ENCODE results near the gene ARHGAP26.
"Not testable (repeated sequence)": the region's sequence is repeated elsewhere in the genome, so short reads cannot be mapped to it uniquely, and the experiment has no call there.

ARHGAP26 gene

DNA sequence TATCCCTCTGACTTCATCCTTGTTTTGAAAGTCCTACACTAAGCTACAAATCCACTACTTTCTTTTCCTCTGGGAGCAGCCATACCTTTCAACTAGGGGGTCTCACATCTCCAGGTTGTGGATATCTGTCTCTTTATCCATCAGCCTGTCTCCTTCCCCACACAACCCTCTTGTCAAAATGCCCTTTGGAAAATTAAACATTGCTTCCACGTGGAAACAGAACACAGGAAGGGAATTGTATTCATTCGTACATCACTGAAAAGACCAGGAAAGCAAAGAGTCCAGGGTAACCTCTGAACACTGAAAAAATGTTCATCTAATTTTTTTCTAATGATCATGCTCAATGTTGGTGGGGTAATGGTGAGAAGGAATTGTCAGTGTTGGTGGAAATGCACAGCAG is 429.7 kb downstream of the ARHGAP26 start:
- no peaks in the 10 kb centered on the region for H3K4me1 ChIP-seq (ENCODE audit: control insufficient read depth in 1 of 2, insufficient read depth in 2 of 2, low read length in 2 of 2)
- peaks cover 0 to 4% of the 10 kb centered on the region in 2 donors for H3K9me3 ChIP-seq (ENCODE audit: control insufficient read depth in 1 of 2, low read length in 2 of 2)
- no peaks in the 10 kb centered on the region for H3K27me3 ChIP-seq (ENCODE audit: control insufficient read depth in 1 of 2, insufficient read depth in 2 of 2, low read length in 2 of 2)
- no peak overlapping the region for H3K4me3 ChIP-seq (ENCODE audit: low read depth in 1 of 2, low read length in 2 of 2)
- no peak overlapping the region for H3K9ac ChIP-seq (ENCODE audit: low read depth in 1 of 2, low read length in 2 of 2)
- H3K36me3 ChIP-seq (ENCODE audit: control insufficient read depth in 1 of 2, insufficient read depth in 2 of 2, low read length in 2 of 2), result no peaks in the 10 kb centered on the region
- H3K27ac ChIP-seq (ENCODE audit: low read depth, low read length), result no peak overlapping the region

DNA sequence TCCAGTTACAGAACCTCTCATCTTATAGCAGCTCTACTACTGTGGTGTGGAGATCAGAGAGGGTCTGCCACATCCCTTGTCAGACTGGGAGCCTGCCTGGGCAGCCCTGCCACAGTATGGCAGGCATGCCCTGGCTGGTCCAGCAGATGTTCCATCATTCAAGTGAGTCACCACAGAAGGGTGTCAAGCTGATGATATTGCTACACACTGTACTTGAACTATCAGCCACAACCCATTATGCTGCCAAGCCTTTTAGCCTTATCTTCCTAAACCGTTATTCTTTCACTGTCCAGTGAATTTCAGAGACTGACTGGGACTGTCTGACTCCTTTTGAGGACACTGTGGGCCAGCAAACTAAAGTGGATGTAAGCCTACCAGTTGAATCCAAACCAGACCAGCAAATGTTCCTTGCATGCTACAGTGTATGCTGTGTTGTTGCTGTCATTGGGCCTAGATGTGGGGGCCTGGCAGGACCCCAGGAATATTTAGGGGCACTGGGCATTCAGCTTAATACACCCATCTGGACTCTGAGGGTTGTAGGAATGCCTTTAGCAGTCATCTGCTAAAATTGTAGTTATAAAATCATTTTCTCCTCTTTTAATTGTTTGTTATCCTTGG is 430.7 kb downstream of the ARHGAP26 start:
- Histone ChIP-seq H3K27me3 (ENCODE audit: control insufficient read depth in 1 of 2, insufficient read depth in 2 of 2, low read length in 2 of 2) (no peaks in the 10 kb centered on the region), H3K9ac (ENCODE audit: low read depth in 1 of 2, low read length in 2 of 2) (no peak overlapping the region), H3K36me3 (ENCODE audit: control insufficient read depth in 1 of 2, insufficient read depth in 2 of 2, low read length in 2 of 2) (no peaks in the 10 kb centered on the region), H3K4me3 (ENCODE audit: low read depth in 1 of 2, low read length in 2 of 2) (no peak overlapping the region), H3K4me1 (ENCODE audit: control insufficient read depth in 1 of 2, insufficient read depth in 2 of 2, low read length in 2 of 2) (no peaks in the 10 kb centered on the region), H3K9me3 (ENCODE audit: control insufficient read depth in 1 of 2, low read length in 2 of 2) (peaks cover 0 to 4% of the 10 kb centered on the region in 2 donors), H3K27ac (ENCODE audit: low read depth, low read length) (no peak overlapping the region)

DNA sequence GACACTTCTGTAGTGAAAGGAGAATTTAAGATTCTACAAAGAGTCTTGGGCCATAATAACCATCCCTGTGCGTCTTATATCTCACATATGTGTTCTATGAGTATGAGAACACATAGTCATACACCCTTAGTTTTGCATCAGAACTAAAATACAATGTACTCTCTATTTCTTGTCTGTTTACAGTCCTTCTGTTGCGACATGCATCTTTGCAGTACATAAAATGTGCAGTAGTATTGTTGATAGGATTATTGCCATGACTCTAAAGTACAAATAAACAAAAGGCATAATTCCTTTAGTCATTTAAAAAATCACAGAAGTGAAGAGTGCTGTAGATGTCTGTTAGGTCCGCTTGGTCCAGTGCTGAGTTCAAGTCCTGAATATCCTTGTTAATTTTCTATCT is 431.4 kb downstream of the ARHGAP26 start:
- Histone ChIP-seq H3K27ac (ENCODE audit: low read depth, low read length) (no peak overlapping the region), H3K9me3 (ENCODE audit: control insufficient read depth in 1 of 2, low read length in 2 of 2) (peaks cover 0 to 4% of the 10 kb centered on the region in 2 donors), H3K4me3 (ENCODE audit: low read depth in 1 of 2, low read length in 2 of 2) (no peak overlapping the region), H3K4me1 (ENCODE audit: control insufficient read depth in 1 of 2, insufficient read depth in 2 of 2, low read length in 2 of 2) (no peaks in the 10 kb centered on the region), H3K9ac (ENCODE audit: low read depth in 1 of 2, low read length in 2 of 2) (no peak overlapping the region), H3K27me3 (ENCODE audit: control insufficient read depth in 1 of 2, insufficient read depth in 2 of 2, low read length in 2 of 2) (no peaks in the 10 kb centered on the region), H3K36me3 (ENCODE audit: control insufficient read depth in 1 of 2, insufficient read depth in 2 of 2, low read length in 2 of 2) (no peaks in the 10 kb centered on the region)

DNA sequence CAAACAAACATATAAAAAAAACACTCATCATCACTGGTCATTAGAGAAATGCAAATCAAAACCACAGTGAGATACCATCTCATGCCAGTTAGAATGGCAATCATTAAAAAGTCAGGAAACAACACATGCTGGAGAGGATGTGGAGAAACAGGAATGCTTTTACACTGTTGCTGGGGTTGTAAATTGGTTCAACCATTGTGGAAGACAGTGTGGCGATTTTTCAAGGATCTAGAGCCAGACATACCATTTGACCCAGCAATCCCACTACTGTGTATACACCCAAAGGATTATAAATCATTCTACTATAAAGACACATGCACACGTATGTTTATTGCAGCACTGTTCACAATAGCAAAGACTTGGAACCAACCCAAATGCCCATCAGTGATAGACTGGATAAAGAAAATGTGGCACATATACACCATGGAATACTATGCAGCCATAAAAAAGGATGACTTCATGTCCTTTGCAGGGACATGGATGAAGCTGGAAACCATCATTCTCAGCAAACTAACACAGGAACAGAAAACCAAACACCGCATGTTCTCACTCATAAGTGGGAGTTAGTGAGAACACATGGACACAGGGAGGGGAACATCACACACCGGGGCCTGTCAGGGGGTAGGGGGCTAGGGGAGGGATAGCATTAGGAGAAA is 433.3 kb downstream of the ARHGAP26 start:
- not testable (repeated sequence) for H3K27me3 ChIP-seq (ENCODE audit: control insufficient read depth in 1 of 2, insufficient read depth in 2 of 2, low read length in 2 of 2); H3K27ac ChIP-seq (ENCODE audit: low read depth, low read length); H3K36me3 ChIP-seq (ENCODE audit: control insufficient read depth in 1 of 2, insufficient read depth in 2 of 2, low read length in 2 of 2); H3K9me3 ChIP-seq (ENCODE audit: control insufficient read depth in 1 of 2, low read length in 2 of 2); H3K9ac ChIP-seq (ENCODE audit: low read depth in 1 of 2, low read length in 2 of 2); H3K4me3 ChIP-seq (ENCODE audit: low read depth in 1 of 2, low read length in 2 of 2)
- peaks cover 8 to 12% of the 10 kb centered on the region in 2 donors for H3K4me1 ChIP-seq (ENCODE audit: control insufficient read depth in 1 of 2, insufficient read depth in 2 of 2, low read length in 2 of 2)

DNA sequence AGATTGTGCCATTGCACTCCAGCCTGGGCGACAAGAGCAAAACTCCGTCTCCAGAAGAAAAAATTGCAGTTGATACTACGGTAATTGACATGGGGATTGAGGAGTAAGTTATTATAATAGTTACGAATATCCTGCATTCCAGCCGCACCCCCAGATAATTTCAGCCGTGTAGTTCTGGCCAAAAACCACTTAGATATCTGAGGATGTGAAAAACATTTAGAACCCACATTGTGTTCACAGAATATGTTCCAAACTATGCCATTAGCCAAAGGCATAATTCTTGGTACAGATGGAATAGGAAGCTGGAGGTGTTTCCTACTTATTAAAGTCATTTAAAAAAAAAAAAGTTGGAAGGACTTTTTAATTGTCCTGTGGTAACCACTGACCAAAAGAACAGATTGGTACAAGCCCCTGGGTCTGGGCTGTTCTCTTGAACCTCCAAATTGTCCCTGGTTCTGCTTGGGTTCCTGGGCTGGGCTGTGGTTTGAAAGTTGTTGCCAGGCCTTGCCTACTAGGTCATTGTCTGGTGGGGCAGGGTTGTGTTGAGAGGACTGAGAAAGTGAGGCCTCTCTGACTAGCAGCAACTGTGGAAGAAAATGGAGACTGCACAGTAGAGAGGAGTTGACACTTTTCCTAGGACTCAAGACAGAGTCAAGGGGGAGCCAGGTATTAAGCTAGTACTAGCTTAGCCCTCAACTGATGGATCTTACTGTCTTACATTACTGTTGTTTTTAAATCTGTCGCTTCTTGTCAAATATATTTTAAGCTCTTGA is 434.5 kb downstream of the ARHGAP26 start:
- Histone ChIP-seq H3K4me3 (ENCODE audit: low read depth in 1 of 2, low read length in 2 of 2) (no peak overlapping the region), H3K9me3 (ENCODE audit: control insufficient read depth in 1 of 2, low read length in 2 of 2) (no peaks in the 10 kb centered on the region), H3K9ac (ENCODE audit: low read depth in 1 of 2, low read length in 2 of 2) (no peak overlapping the region), H3K27me3 (ENCODE audit: control insufficient read depth in 1 of 2, insufficient read depth in 2 of 2, low read length in 2 of 2) (no peaks in the 10 kb centered on the region), H3K4me1 (ENCODE audit: control insufficient read depth in 1 of 2, insufficient read depth in 2 of 2, low read length in 2 of 2) (peaks cover 8 to 12% of the 10 kb centered on the region in 2 donors), H3K36me3 (ENCODE audit: control insufficient read depth in 1 of 2, insufficient read depth in 2 of 2, low read length in 2 of 2) (peaks cover 0 to 3% of the 10 kb centered on the region in 2 donors), H3K27ac (ENCODE audit: low read depth, low read length) (no peak overlapping the region)

DNA sequence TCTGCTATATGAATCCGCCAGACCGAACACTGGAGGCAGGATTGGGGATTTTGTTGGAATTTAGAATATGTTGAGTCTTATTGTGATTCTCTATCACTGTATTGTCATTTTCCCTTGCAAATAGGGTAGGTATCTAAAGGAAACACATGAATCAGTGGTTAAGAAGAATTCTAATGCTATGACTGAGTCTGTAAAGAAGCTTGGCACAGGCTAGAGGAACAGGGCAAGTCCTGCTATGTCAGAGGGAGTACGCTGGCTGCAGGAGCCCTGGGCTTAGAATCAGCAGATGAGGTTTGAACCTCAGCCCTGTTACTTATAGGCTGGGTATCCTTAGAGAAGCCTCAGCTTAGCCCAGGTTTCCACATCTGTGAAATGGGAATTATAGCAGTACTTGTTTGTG is 435.2 kb downstream of the ARHGAP26 start:
- Histone ChIP-seq H3K9ac (ENCODE audit: low read depth in 1 of 2, low read length in 2 of 2) (no peak overlapping the region), H3K27me3 (ENCODE audit: control insufficient read depth in 1 of 2, insufficient read depth in 2 of 2, low read length in 2 of 2) (no peaks in the 10 kb centered on the region), H3K36me3 (ENCODE audit: control insufficient read depth in 1 of 2, insufficient read depth in 2 of 2, low read length in 2 of 2) (peaks cover 0 to 3% of the 10 kb centered on the region in 2 donors), H3K4me3 (ENCODE audit: low read depth in 1 of 2, low read length in 2 of 2) (no peak overlapping the region), H3K4me1 (ENCODE audit: control insufficient read depth in 1 of 2, insufficient read depth in 2 of 2, low read length in 2 of 2) (peaks cover 8 to 12% of the 10 kb centered on the region in 2 donors), H3K27ac (ENCODE audit: low read depth, low read length) (no peak overlapping the region), H3K9me3 (ENCODE audit: control insufficient read depth in 1 of 2, low read length in 2 of 2) (no peaks in the 10 kb centered on the region)

DNA sequence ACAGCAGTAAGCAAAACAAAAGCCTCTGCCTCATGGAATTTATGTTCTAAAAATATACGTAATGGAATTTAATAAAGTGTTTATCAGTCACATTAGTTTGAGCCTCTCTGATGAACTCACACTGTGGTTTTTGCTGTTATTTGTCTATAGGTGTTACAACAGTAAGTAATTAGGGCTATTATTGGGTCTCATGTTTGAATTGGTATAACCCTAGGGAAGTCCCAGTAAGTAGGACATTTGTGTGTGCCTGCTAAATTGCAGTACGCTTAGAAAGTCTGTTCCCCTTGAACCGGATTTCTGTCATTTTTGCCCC is 435.7 kb downstream of the ARHGAP26 start:
- H3K36me3 ChIP-seq (ENCODE audit: control insufficient read depth in 1 of 2, insufficient read depth in 2 of 2, low read length in 2 of 2), result peaks cover 0 to 3% of the 10 kb centered on the region in 2 donors
- no peak overlapping the region for H3K27ac ChIP-seq (ENCODE audit: low read depth, low read length)
- no peaks in the 10 kb centered on the region for H3K9me3 ChIP-seq (ENCODE audit: control insufficient read depth in 1 of 2, low read length in 2 of 2)
- H3K27me3 ChIP-seq (ENCODE audit: control insufficient read depth in 1 of 2, insufficient read depth in 2 of 2, low read length in 2 of 2), result no peaks in the 10 kb centered on the region
- H3K4me3 ChIP-seq (ENCODE audit: low read depth in 1 of 2, low read length in 2 of 2), result no peak overlapping the region
- peaks cover 8 to 12% of the 10 kb centered on the region in 2 donors for H3K4me1 ChIP-seq (ENCODE audit: control insufficient read depth in 1 of 2, insufficient read depth in 2 of 2, low read length in 2 of 2)
- H3K9ac ChIP-seq (ENCODE audit: low read depth in 1 of 2, low read length in 2 of 2), result no peak overlapping the region

DNA sequence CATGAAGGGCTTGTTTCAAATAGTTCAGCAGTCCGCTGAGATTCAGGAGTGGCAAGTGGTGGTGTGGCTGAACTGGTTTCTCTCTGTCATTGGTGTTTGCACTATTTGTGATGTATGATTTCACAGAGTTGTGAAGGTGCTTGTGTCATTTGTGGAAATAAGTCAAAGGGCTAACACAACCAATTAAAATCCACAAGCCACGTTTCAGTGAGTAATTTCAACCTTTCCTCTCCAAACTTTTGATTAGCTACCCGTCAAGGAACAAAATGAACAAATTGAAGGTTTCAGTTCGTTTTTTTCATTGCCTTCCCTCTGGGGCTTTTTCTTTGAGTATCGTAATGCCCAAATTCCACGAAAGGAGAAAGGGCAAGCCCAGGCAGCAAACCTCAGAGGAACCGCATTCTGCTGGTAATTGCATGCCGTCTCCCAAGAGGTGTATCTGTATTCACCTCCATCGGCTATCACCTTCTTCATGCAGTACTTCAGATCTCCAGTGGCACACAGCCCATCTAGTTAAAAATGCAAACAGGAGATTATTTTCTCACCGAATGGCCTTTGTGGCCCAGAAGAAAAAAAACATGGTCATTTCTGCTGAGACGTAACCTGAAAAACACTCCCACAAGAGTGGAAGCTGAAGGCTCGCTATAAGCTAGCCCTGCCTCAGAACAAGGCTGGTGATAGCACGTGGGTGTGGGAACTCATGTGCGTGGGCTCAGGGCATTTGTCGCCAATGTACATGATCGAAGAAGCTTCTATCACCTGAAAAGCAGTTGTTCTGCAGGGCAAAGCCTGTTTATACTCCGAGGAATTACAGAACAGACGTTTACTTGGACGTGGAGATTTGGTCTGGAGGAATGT is 436.2 kb downstream of the ARHGAP26 start:
- Histone ChIP-seq H3K4me3 (ENCODE audit: low read depth in 1 of 2, low read length in 2 of 2) (no peak overlapping the region), H3K36me3 (ENCODE audit: control insufficient read depth in 1 of 2, insufficient read depth in 2 of 2, low read length in 2 of 2) (peaks cover 0 to 3% of the 10 kb centered on the region in 2 donors), H3K27ac (ENCODE audit: low read depth, low read length) (no peak overlapping the region), H3K9me3 (ENCODE audit: control insufficient read depth in 1 of 2, low read length in 2 of 2) (no peaks in the 10 kb centered on the region), H3K27me3 (ENCODE audit: control insufficient read depth in 1 of 2, insufficient read depth in 2 of 2, low read length in 2 of 2) (no peaks in the 10 kb centered on the region), H3K4me1 (ENCODE audit: control insufficient read depth in 1 of 2, insufficient read depth in 2 of 2, low read length in 2 of 2) (peaks cover 8 to 12% of the 10 kb centered on the region in 2 donors), H3K9ac (ENCODE audit: low read depth in 1 of 2, low read length in 2 of 2) (no peak overlapping the region)

DNA sequence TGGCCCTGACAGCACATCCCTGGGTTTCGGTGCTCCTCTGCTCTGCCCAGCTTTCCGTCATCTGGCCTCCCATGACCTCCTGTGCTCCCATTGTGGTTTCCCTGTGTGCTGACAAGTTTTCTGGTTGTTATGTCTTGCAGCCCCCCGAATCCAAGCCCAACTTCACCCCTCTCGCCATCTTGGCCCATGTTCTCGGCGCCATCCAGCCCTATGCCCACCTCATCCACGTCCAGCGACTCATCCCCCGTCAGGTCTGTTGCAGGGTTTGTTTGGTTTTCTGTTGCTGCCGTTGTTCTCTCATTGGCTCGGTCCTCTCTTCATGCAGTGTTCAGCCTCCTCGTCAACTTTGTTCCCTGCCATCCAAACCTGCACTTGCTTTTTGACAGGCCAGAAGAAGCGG is 436.9 kb downstream of the ARHGAP26 start:
- peaks cover 8 to 12% of the 10 kb centered on the region in 2 donors for H3K4me1 ChIP-seq (ENCODE audit: control insufficient read depth in 1 of 2, insufficient read depth in 2 of 2, low read length in 2 of 2)

More for the DNA sequence above, 436.9 kb downstream of the ARHGAP26 start:
- Histone ChIP-seq H3K36me3 (ENCODE audit: control insufficient read depth in 1 of 2, insufficient read depth in 2 of 2, low read length in 2 of 2) (peaks cover 0 to 3% of the 10 kb centered on the region in 2 donors), H3K27ac (ENCODE audit: low read depth, low read length) (no peak overlapping the region), H3K9ac (ENCODE audit: low read depth in 1 of 2, low read length in 2 of 2) (no peak overlapping the region), H3K9me3 (ENCODE audit: control insufficient read depth in 1 of 2, low read length in 2 of 2) (no peaks in the 10 kb centered on the region), H3K4me3 (ENCODE audit: low read depth in 1 of 2, low read length in 2 of 2) (no peak overlapping the region), H3K27me3 (ENCODE audit: control insufficient read depth in 1 of 2, insufficient read depth in 2 of 2, low read length in 2 of 2) (no peaks in the 10 kb centered on the region)

All from duodenal mucosa (tissue), 2 donors.